Stimulated activated CD8-positive, alpha-beta memory T cell treated with anti-CD3 and anti-CD28 coated beads, Interleukin-12 subunit alpha, Interleukin-12 subunit beta, amount 100 ng/mL, for 4 hours (primary cell): ENCODE results near the gene SMIM33.
A peak's percentile ranks its signal among the peaks of the same experiment; 100 is the strongest.
"Not testable (repeated sequence)": the region's sequence is repeated elsewhere in the genome, so short reads cannot be mapped to it uniquely, and the experiment has no call there.

Experiments
- DNase-seq: peaks from one replicate; pipeline ENCODE4 v3.0.0-alpha.2; 2020; ENCODE audit warnings: low read depth

The SMIM33 gene

DNA sequence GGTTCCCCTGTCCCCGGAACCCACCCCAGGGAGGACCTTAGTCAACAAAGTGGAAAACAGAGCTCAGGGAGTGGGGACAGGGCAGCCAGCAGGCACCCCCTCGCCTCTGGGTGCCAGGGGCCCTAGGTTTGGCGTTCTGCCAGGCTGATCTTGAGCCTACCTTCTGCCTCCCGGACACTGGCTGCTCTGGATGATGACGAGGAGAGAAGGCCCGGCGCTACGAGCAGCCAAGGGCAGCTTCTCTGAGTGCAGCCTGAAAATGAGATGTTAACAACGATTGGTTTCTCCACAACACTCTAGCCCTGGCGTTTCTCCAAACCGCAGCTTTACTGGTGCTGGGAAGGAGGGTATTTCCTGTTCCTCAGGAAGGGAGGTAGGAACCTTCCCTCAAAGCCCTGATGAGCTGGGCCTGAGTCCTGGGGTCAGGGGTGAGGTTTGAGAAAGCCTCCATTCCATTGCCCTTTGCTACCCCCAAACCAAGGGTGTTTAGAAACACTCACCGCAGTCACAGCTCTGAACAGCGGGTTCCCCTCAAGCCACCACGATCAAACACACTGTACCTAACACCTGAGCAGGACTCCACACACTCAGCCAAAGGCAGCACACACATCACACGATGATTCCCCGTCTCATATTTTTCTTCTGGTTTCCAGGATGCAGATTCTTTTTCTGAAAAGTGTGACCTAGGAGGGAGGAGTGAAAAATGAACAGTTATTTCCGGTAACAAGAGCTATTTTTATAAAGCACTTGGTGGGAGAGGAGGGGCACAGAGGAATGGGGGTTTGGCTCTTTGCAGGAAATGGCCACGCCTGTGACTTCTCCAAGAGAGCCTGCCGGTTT, 11.5 kb downstream of the SMIM33 start, which contains the start of gene STING1:
Gene STING1 (minus strand): TSS at position 709 of the 840 bp plus-strand sequence. CDS start 1,054 bp downstream, outside the sequence.
- no peak for DNase-seq

DNA sequence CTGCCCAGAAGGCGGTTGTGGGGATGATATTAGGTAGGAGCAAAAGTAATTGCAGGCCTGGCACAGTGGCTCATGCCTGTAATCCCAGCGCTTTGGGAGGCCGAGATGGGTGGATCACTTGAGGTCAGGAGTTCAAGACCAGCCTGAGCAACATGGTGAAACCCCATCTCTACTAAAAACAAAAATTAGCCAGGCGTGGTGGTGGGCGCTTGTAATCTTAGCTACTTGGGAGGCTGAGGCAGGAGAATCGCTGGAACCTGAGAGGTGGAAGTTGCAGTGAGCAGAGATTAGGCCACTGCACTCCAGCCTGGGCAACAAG, 12.0 kb downstream of the SMIM33 start:
- DNase-seq: not testable (repeated sequence)

DNA sequence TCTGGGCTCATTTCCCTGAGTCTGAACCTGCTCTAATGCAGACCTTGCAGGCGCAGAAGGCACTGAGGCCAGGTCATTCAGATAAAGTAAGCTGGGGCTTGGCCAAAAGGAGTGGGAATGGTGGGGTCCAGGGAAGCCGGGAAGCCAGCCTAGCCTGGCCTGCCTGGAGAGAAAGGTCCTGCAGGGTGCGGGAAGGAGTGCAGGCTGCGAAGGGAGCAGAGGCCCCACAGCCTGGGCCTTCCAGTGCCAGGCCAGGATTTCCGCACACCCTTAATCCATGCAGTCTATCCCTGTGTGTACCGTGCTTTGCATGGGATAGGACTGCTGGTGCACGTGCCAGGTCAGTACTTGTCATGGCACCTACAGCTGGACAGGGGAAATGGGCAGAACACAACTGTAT, 15.4 kb downstream of the SMIM33 start:
- DNase-seq: no peak

DNA sequence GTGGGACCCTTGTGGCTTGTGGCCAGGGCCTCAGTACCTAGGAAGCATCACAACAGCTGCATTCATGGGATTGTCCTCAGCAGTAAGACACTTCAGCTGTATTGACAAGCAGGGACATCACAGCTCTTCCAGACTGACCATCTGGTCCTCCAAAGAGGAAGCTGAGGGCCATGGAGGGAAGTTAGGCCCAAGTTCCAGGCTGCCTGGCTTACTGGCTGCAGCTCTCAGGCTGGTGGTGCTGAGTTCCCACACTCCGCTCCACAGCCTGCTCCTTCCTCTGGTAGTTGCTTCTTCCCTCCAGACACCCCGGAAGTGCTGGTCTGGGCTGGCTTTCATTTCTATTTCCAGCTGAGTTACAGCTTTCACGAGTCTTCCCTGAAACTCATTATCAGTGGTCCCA, 17.5 kb downstream of the SMIM33 start:
- no peak for DNase-seq

DNA sequence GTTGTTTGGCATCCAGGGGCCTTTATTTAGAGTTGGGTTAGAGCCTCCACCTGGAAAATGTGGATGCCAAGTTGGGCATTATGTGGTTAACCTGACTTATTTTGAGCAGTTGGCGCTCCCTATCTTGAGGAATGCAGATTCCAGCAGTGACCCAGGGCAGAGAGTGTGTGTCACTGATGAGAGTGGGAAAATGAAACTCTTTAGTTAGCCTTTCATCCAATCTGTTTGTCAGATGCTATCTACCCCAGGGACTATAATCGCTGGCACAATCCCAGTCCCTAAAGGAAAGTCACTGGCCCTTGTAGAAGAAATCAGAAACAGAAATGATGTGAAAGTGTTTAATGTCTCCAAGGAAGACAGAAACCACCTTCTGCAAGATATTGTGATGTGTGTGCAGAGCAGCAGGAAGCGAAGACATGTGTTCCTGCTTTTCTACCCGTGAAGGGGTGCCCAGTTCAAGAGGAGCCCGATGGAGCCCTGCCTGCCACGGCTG, 21.9 kb downstream of the SMIM33 start:
- DNase-seq: no peak

DNA sequence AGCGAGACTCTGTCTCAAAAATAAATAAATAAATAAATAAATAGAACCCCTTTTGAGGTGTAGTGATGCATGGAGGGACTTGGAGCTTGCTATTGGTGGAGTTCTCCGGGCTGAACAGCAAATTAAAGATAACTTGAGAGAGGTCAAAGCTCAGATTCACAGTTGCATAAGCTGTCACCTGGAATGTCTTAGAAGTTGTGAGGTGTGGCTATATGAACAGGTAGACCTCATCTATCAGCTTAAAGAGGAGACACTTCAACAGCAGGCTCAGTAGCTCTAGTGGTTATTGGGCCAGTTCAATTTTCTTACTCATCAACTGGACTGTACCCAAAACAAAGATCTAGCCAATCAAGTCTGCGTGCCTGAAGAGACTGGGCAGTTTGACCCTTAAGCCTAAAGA, 23.5 kb downstream of the SMIM33 start:
- no peak for DNase-seq

DNA sequence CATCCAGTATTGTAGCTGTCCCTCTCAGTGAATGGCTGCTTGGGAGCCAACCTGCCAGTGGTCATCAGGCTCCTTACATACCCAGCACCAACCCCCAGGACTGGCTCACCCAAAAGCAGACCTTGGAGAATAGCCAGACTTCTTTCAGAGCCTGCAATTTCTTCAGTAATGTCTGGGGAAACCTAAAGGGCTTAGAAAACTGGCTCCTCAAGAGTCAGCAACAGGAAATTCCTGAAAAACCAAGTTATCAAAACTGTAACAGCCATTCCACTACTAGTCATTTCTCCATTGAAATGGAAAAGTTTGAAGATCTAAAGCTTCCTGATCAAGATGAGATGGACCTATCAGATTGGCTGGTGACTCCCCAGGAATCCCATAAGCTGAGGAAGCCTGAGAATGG, 24.0 kb downstream of the SMIM33 start:
- no peak for DNase-seq

DNA sequence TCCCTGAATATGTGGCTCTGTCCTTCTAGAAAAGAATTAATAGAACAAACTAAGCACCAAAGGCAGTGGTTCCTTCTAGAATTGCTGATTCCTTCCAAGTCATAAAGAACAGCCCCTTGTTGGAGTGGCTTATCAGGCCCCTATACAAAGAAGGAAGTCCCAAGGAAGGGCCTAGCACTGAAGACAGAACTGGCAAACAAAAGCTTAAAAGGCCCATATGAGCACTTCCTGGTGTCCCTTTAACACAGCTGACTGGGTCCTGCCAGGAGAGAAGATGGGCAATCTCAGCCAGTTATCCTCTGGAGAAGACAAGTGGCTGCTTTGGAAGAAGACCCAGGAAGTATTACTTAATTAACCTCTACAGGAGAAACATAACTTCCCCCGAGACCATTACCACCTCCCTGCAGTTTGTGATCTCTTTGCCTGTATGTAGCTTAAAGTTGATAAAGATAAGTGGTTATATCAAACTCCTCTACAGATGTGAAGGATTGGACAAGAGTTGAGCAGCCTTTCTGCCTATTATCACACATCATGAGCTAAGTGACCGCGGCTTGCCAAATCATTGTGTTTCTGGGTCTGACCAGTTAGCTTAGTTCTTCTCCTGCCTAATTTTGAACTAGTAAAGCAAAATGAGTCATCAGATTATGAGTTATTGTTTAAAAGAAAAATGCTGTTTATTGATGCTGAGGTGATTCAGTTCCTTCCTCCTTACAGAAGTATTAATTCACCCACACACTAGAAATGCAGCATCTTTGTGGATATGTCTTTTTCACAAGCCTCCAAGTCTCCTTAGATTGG, 25.0 kb downstream of the SMIM33 start:
- no peak for DNase-seq

DNA sequence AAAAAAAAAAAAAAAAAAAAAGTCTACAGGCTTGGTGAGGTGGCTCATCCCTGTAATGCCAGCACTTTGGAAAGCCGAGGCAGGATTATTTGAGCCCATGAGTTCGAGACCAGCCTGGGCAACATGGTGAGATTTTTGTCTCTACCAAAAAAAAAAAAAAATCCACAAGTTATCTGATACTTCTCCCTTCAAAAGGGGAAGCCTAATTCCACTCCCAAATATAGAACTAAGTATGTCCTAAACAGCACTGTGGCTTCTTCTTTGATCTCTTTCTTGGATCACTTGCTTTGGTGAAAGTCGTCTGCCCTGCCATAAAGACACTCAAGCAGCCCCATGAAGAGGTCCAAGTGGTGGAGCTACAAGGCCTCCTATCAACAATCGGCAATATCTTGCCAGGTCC, 30.6 kb downstream of the SMIM33 start:
- DNase-seq: no peak

DNA sequence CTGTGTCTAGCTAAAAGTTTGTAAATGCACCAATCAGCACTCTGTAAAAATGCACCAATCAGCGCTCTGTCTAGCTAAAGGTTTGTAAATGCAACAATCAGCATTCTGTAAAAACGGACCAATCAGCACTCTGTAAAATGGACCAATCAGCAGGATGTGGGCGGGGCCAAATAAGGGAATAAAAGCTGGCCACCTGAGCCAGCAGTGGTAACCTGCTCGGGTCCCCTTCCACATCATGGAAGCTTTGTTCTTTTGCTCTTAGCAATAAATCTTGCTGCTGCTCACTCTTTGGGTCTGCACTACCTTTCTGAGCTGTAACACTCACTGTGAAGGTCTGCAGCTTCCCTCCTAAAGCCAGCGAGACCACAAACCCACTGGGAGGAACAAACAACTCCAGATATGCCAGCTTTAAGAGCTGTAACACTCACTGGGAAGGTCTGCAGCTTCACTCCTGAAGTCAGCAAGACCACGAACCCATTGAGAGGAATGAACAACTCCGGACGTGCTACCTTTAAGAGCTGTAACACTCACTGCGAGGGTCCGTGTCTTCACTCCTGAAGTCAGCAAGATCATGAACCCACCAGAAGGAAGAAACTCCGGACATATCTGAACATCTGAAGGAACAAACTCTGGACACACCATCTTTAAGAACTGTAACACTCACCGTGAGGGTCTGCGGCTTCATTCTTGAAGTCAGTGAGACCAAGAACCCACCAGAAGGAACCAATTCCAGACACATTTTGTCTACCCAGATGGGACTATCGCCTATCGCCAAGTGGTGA, 32.4 kb downstream of the SMIM33 start:
- not testable (repeated sequence) for DNase-seq

DNA sequence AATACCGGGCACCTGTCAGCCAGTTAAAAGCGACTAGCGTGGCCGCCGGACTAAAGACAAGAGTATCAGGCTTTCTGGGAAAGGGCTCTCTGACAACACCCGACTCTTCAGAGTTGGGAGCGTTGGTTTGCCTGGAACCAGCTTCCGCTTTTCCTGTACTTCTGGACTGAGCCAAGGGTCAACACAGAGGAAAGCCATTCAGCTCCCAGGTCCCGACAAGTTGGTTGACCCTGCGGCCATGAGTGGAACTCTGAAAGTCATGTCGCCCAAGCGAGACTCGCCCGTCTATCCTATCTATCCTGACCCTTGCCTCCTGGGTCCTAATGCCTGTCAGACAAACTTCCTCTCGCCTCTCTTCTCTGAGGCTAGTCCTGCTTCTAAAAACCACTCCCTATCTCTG, 33.1 kb downstream of the SMIM33 start:
- DNase-seq: not testable (repeated sequence)

DNA sequence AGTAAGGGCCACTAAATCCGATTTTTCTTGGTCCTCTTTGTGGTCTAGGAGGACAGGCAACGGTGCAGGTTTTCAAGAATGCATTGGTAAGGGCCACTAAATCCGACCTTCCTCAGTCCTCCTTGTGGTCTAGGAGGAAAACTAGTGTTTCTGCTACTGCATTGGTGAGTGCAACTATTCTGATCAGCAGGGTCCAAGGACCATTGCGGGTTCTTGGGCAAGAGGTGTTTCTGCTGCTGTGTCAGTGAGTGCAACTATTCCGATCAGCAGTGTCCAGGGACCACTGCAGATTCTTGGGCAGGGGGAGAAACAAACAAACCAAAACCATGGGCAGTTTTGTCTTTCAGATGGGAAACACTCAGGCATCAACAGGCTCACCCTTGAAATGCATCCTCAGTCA, 33.9 kb downstream of the SMIM33 start:
- DNase-seq: not testable (repeated sequence)

DNA sequence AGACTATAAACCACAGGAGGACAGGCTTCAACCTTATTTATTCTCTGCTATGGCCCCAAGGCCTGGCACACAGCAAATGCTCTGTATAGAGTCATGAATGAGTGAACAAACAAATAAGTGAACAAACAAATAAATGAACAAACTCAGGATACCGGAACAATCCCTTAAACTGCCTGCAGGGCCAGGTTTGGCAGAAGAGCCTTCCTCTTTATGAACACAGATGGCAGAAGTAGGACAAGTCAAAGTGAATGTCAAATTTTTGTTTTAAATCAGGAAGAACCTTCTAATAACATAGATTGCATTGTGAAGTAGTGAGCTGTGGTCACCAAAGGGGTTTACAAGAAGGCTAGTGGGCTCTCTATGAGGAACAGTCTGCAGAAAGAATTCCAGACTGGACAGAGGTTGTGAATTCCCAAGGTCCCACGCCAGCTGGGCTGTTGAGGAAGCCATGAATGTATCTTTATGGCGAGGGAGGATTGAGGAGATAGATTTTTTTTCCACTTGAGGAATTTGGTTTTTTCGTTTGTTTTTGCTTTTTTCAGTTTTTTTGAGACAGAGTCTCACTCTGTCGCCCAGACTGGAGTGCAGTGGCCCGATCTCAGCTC, 42.1 kb downstream of the SMIM33 start:
- no peak for DNase-seq

DNA sequence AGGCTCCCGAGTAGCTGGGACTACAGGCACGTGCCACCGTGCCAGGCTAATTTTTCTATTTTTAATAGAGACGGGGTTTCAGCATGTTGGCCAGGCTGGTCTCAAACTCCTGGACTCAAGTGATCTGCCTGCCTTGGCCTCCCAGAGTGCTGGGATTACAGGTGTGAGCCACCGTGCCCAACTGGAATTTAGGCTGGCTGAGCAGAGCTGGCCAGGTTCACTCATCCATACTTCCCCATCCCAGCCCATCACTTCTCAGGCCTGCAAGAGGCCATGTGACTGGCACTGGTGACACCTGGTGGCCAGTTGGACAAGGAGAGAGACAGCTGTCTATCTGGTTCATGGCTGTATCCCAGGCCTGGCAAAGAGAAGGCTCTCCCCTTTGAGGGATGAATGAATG, 42.6 kb downstream of the SMIM33 start:
- DNase-seq: peak; percentile 54

DNA sequence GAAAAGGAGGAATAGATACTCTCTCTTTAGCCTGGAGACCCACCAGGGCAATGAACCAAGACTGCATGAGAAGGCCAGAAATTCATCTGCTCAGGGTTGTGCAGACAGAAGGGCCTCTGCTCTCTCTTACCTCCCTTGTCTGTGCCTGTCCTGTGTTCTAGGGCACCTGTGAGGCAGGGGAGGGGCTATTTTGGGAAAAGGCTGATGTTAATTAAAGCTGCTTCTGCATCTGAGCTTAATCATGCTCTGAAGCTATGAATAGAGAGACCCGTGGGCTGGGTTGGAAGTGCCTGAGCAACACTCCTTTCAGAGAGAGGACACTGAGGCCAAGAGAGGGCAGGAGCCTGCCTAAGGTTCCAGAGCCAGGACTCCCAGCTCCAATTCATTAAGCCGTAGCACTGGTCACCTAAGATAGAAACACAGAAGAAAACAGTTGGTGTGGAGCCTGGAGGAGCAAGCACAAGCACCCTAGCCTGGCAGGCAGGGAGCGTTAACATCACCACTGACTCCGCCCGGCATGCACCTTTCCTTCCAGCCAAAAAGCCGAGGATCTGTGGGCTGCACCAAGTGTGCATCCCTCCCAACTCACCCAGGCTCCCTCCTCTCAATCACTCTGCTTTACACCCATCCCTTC, 43.2 kb downstream of the SMIM33 start:
- DNase-seq: no peak

DNA sequence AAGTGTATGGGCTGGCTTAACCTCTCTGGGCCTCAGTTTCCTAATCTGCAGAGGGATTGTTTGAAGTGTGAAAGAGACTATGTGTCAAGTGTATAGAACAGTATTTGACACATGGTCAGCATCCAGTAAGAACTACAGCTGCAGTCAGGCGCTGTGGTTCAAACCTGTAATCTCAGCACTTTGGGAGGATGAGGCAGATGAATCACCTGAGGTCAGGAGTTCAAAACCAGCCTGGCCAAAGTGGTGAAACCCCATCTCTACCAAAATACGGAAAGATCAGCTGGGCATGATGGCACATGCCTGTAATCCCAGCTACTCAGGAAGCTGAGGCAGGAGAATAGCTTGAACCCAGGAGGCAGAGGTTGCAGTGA, 43.7 kb downstream of the SMIM33 start:
- no peak for DNase-seq

DNA sequence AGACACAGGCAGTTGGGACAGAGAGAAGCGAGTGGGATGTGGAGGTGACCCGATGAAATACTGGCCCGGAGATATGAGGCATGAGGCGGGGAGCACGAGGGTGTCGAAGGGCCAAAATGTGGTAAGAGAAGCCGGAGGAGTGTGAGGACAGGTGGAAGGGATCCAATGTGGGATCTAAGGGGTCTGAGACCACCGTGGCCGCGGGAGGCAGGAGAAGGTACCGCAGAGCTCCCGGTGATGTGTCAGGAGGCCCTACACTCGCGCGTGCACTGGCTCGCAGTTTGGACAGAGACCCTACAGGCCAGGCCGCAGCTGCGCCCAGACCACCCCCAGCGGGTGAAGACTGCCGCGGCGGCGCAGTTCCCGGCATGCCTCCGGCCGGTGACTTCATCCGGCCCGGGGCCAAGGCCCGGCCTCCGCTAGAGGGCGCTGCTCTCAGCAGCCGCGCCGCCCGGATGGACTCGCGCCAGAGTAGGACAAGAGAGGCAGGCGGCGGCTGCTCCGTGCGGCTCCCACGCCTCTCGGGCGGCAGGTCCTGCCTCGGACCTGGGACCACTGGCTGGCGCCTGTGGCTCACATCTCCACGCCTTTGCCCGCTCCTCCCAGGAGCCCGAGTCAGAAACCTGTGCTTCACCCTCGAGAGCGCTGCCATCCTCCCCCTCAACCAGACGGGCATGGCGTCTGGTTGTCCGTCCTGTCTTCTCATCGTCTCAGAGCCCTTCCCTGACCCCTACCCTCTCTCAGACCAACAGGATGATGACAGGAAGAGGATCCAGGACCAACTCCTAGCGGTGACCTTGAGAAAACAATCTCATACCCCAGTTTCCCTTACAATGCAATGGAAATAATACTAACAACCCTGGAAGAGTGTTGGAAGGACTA, 47.1 kb downstream of the SMIM33 start:
- peak; percentile 80 for DNase-seq
